ENCODE data around the gene SLC9C2.
"Not testable (repeated sequence)": the region's sequence is repeated elsewhere in the genome, so short reads cannot be mapped to it uniquely, and the experiment has no call there.

SLC9C2 gene

DNA sequence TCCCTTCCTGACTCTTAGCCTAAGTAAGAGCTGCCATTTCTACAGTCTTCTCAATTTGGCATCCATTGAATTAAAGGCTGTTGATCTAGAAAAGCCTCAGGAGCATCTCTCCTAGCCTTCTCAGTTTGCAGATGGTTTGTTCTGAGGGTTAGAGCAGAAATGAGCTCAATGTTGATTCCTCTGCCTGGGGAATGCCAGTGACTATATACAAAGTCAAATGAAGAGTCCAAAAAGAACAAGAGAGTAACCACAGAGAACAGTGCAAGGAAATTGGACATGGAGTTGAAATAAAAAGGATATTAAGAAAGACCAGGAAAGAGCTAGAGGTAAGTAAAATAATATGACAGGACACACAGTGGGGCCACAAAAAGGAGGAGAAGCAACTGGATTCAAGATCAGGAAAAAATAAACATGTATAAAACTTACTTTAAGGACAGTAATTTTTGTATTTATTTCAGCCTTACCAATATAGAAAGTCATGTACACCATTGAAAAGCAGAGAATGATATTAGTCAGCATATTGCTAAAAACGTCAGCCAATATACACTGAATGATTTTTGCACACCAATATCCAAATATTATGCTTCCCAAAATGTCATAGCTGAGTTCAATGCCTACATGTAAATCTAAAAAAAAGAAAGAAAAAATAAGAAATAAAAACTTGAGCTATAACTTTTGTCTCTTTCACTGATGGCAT, 21.3 kb downstream of the SLC9C2 start:
- DNase-seq: no peak

DNA sequence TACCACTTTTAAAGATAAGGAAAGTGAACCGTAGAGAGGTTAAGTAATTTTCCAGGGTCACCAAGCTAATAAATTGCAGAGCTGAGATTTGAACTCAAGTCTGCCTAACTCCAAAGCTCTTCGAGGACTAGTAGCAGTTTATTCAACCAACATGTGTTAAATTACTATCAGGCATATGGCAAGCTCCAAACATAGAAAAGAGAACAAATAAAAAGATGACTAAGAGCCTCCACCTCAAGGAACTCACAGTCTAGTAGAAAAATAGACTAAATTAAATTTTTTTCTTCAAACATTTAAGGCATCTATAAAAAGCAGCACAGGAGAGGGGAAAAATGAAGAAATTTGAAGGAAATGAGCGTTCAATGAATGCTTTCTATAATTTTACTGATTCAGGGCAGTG, 22.2 kb downstream of the SLC9C2 start:
- no peak for DNase-seq

DNA sequence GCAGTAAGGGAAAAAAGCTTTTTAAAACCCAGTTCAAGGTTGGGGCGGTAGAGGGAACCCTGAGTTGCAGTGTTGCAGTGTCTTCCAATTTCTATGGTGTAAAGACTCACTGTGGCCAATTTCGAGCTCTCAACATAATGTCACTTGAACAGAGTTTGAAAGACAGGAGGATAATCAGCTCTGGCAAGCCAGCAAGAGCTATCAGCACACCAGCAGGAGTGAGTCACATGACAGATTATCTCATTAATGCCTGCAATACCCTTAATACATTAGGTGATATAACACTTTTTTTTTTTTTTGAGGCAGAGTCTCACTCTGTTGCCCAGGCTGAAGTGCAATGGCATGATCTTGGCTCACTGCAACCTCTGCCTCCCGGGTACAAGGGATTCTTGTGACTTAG, 22.8 kb downstream of the SLC9C2 start:
- DNase-seq: no peak

DNA sequence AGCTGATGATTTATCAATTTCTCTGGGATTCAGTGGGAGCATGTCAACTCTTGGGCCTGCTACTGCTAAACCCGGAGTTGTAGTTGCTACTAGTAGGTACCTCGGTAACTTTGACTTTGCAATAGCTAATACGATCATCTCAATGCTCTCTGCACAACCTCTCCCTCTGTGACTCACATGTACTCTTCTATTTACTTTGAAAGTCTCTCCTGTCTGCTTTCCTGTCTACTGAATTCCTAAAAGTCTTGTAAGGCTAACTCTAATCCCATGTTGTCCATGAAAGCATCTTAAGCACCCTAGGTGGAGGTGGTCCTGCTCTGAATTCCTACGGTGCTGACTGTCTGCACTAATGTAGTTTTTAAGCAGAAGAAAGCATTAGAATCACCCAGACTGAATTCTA, 29.3 kb downstream of the SLC9C2 start:
- DNase-seq: no peak

DNA sequence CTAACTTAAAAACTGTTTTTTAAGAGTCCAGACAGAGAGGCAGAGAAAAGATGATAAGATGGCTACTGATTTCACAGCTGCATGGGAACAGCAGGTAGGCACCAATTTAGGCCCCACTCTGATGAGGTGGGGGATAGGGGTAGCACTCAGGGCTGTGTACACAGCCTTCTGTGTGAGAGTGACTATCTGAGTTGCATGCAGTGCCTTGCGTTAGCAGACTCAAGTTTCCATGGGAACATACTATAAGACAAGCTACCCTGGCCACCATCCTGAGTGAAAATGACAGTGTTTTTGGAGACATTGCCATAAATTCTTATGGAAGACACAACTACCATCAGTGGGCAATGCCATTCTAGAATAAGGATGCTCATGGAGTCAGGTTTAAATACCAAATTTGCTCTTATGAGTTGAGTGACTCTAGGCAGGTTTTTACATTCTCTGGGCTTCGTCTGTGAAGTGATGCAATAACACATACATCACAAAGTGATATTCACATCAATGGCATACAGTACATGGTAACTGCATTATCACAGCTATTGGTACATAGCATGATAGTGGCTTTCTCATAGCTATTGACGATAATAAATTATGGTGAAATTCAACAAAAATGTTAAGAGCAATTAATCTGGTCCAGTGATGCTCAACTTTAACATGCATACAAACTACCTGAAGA, 30.5 kb downstream of the SLC9C2 start:
- no peak for DNase-seq

DNA sequence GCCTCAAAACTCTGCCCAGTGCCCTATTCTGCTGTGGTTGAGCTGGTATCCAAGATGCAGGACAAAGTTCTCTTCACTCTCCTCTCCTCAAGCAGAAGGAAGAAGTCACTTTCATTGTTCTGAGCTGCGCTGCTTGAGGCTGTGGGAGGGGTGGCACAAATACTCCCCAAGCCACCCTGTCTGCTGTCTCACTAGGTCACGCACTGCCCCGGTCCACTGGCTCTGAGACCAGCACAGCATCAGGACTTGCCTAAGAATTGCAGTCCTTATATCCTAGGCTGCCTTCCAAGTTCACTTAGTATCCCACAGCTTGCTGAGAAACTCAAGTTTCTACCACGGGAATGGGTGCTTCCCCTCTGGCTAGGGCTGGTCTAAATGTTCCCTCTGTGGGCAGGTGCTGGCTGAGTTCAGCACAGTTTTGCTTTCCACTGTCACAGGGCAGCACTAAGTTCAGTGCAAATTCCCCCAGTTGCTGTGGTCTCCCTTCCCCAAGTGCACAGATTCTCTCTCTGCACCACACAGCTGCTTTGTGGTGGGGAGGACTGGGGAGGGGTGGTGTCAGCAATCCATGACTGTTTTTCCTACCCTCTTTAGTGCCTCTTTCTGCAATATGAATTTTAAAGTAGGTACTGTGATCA, 32.4 kb downstream of the SLC9C2 start:
- DNase-seq: no peak

DNA sequence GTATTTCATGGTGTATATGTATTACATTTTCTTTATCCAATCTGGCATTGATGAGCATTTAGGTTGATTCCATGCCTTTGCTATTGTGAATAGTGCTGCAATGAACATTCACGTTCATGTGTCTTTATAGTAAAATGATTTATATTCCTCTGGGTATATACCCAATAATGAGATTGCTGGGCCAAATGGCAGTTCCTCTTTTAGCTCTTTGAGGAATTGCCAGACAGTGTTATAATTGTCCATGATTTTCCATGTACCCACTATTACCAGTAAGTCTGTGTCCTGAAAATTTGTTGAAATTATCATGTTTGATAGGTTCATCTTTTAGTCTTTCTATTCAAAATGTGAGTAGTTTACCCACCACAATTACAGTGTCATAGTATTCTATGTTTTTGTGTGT, 34.4 kb downstream of the SLC9C2 start:
- no peak for DNase-seq

DNA sequence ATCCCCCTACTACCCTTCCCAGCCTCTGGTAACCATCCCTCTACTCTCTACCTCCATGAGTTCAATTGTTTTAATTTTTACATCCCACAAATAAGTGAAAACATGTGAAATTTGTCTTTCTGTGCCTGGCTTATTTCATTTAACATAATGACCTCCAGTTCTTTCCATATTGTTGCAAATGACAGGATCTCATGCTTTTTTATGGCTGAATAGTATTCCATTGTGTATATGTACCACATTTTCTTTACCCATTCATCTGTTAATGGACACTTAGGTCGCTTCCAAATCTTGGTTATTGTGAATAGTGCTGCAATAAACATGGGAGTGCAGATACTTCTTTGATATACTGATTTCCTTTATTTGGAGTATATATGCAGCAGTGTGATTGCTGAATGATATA, 39.0 kb downstream of the SLC9C2 start:
- not testable (repeated sequence) for DNase-seq

DNA sequence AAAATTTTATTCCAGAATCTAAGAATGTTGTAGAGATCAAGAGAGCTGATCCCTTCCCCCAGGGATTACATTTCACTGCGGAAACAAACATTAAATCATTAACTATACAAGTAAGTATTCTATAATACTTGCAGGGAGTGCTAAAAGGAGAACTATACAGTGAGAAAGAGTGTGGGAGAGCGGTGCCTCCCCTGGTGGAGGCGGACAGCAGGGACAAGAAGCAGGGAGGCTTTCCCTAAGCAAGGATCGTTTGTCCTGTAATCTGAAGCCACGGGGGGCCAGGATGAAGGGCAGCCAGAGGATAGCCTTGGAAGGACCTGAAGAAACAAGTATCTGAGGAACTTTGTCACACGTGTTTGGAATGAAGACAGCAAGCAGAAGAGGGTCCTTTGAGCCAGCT, 40.1 kb downstream of the SLC9C2 start:
- no peak for DNase-seq

DNA sequence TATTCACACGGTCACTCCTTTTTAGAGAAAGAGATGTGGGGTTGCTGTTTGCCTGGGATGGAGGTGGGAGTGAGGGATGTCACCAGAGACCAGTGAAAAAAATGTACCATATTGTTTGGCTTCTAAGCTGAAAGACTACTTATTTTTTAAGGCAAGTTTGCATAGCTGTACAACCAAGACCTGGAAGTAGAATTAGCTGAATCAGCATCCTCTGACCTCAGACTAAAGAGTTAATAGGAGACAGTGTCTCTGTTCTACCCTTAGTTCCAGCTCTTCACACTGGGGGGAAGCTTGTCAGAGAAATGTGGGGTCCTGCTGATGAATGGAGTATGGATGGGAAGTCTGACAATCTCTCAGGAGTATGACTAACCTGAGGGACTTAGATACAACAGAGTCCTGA, 41.6 kb downstream of the SLC9C2 start:
- no peak for DNase-seq

DNA sequence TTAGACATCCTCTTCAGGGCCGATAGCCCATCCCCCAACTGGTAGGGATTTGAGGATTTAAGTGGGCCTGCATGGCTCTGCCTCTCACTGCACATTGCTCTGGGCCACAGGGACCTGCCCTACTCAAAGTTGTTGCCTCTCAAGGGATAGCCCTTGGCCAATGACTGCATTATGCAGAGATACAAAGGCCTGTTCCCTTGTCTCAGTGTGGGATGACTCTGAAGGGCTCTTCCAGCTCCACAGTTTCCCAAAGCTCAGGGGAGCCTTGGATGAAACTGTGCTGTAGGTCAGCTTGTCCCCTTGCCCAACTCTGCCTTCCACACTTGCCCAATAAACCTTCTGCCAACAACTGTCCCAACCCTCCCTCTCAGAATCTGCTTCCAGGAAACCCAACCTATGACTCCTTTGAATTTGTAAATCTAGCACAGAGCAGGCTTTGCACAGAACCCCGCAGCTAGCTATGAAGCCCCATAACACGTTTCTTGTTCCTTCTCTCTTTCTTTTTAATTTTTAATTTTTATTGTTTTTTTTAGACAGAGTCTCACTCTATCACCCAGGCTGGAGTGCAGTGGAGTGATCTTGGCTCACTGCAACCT, 42.5 kb downstream of the SLC9C2 start:
- DNase-seq: no peak

DNA sequence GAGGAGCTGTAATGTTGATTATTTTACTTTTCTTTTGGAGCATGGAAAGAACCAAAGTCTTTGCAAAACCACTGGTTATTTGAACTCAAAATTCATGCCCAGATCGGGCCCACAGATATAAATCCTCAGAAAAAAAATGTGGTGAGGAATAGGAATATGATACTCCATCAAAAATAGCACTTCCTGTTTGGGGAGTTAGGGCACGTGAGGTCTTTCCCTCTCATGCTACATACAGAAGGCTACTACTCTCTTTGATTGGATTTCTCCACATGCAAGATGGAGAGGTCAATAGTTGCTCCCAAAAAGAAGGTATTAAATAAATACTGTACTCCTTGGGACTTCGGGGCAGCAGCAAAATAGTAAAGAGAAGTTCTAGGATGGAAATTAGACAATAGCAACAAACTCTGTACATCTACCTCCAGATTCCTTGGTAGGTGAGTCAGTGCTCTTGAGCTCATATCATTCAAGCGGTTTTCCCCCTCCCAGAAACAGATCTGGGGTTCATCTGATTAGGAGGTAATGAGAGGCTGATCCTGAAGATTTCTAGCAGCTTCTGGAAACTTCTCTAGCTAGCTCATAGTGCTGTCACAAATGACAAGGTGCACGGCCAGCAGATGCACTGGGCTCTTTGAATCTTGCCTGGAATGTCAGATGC, 47.1 kb downstream of the SLC9C2 start:
- no peak for DNase-seq

DNA sequence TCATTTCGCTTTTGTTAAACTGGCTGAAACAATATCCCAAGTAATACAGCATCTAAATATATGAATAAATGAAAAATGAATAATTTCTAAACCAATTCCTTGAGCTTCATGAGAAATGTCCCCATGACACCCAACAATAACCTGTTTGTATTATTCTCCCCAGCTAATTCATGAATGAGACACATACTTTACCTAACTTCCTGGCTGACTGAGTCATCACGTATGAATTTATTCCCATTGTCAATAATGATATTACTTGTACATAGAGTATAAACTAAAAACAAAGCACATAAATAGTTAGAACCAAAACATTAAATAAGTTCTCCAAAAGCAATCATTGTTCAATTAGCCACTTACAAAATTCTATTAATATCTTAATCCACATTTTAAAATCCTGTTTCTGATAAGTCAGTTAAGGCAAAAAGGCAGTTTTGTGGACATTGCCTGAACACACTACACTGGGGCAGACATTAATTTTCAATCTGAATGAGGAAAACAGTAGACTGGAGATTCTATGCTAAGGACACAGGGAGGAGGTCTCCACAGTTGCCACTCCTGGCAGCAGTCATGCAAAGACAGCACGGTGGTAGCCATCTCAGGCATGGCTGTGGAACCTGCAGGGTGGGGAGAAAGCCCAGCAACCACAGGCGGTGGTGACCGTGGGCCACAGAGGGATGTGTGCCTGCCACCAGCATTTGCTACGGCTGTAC, 48.2 kb downstream of the SLC9C2 start:
- DNase-seq: no peak

DNA sequence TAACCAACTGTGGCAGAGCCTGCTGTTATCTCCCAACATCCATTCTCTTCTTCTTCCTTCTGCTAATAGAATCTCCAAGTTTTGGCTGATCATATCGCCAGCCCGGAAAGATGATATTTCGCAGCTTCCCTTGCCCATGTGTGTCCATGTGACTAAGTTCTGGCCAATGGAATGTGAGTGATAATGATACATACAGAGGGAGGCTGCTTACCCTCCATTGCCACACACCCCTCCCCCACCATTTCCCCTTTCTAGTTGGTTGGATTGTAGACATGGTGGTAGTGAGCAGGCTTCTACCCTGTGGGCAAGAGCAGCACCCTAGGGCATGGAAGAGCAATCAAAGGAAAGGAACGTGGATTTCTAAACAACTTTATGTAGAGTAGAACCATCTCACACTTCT, 48.8 kb downstream of the SLC9C2 start:
- no peak for DNase-seq

DNA sequence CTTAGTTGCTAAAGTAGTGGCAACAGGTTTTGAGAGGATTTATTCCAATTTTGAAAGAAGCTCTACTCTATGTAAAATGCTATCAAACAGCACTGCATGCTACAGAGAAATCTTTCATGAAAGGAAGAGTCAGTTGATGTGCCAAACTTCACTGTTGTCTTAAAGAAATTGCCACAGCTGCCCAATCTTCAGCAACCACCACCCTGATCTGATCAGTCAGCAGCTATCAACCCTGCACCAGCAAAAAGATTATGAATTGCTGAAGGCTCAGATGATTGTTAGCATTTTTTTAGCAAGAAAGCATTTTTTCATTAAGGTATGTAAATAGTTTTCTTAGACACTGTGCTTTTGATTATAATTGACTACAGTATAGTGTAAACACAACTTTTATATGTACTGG, 49.6 kb downstream of the SLC9C2 start:
- DNase-seq: no peak

DNA sequence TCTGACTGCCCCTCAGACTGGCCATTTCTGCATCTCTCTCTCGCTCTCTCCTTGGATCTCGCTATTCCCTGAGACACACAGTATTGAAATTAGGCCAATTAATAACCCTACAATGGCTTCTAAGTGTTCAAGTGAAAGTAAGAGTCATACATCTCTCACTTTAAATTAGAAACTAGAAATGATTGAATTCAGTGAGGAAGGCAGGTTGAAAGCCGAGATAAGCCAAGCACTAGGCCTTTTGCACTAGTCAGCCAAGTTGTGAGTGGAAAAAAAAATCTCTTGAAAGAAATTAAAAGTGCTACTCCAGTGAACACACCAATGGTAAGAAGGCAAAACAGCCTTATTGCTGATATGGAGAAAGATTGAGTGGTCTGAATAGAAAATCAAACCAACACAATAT, 51.2 kb downstream of the SLC9C2 start:
- DNase-seq: no peak

DNA sequence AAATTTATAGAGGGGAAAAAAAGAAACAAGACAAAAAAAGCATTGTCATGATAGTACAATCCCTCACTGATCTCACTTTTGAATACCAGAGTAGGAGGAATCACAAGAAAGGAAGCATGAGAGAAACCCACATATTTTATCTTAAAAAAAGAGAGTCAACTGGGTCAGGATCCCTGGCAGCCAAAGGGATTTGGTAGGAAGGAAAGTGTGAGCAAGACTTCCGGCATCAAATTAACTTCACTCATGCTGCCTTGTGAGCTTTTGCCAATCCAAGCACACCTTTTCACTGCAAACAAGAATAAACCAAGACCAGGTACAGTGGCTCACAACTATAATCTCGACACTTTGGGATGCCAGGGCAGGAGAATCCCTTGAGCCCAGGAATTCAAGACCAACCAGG, 53.1 kb downstream of the SLC9C2 start:
- DNase-seq: no peak

DNA sequence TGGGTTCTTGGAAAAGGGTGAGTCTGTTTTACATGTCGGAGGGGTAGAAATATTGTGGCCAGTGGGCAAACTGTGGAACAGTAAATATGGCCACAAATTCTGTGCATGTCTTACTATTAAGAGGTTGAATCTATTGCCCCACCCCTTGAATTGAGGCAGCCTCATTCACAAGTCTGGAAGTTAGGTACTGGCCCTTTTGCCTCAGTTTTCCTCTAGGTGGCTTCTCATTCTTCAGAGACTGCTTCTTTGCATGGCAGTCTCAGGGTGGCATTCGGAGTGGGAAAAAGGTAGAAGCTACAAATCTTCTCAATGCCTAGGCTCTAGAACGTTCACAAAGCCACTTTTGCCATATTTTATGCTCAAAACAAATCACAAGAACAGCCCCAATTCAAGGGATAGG, 57.2 kb downstream of the SLC9C2 start:
- no peak for DNase-seq

DNA sequence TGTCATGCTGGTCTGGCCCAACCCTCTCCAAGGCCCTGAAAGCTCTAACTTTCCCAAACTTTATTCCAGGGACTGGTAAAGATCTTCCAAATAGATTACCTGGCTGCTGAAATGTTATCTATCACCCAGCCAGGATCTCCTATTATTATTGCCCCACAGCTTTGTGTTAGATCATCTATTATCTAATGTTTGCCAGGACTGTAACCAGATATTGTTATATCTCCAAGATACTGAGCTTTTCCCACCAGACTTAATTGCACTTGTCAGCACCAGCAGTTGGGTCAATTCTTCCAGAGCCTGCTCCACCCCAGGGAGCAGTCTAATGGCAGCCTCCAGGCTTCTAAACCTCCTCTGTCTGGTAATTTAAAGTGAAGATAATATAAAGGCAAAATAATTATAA, 66.6 kb downstream of the SLC9C2 start:
- no peak for DNase-seq

DNA sequence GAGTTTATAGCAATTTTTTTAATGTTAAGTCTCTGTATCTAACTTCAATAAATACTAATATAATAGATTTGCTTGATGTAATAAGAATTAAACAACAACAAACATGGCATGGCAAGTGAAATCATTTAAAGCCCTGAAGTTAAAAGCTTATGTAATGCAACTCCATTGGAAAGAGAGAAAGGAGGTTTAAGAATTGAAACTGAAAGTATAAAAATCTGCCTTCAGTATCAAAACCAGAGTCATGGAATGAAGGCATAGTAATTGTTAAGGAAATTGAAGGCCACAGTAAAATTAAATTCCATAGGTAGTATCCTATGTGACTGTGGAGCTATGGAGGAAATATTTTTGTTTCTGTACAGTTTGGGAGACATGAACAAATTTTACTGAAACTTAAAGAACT, 70.6 kb downstream of the SLC9C2 start:
- no peak for DNase-seq

DNA sequence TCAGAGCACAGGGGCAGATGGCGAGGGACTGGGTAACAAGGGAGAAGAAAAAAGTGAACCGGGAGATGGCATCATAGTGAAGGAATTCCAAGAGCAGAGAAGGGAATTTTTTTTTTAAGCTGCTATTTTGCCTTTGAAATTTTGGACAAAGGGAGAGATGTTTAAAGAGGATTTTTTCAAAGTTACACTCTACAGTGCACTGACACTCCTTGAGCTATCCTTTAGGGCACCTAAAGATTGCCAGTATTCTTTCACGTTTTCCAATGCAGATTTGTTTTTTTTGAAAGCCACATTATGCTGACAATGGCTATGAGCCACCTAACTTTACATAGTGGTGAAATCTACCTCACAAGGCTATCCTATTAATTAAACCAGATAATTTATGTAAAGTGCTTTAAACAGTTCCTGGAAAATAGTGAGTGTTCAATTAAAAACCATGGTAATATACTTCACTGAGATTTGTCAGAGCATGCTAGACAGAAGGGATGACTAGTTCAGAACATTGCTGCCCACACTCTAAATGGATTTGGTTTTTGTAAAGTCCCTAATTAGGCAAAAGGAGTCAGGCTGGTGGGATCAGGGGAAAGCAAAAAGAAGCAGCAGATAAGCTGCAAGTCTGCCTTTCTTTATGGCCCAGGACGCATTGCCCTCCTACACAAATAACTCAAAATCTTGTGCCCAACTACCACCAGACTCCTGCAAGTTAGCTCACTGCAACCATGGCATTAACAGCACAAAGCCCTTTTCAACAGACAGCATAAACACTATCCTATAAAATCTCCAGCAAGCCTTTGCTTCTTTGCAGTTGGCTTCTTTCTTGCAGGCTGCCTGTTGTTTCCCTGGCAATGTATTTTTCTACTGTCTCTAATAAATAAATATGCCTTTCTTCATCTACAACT, 71.8 kb downstream of the SLC9C2 start:
- DNase-seq: no peak

DNA sequence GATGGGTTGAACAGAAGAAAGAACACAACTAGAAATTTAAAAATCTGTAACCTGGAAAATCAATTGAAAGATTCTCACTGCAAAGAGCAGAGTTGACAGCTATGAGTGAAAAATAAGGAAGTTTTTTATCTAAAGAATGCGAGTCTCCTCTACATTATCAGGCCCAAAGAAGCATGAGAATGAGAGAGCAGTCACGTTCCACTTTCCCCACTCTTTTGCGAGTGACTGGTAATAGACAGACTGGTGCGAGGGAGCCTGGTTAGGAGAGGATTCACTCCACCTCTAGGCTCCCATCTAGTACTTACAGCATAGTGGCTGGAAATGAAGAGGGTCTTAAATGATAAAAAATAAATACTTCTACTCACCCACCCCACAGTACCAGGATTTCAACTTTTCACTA, 73.8 kb downstream of the SLC9C2 start:
- DNase-seq: no peak
